Mesodermal cell (in vitro differentiated cells): ENCODE measurements around the gene ARHGAP45.

Experiments
- H3K27ac ChIP-seq: 2 replicates; pipeline ENCODE4 v1.7.0; 2013; ENCODE audit warnings: mild to moderate bottlenecking, low read depth, low read length, moderate library complexity; ENCODE audit not compliant: severe bottlenecking
- H3K36me3 ChIP-seq: 2 replicates; pipeline ENCODE4 v1.7.1; 2013; ENCODE audit warnings: mild to moderate bottlenecking, low read length, moderate library complexity; ENCODE audit not compliant: control insufficient read depth, insufficient read depth
- H3K4me1 ChIP-seq: one replicate; pipeline ENCODE4 v1.7.1; 2013; ENCODE audit warnings: mild to moderate bottlenecking, low read length; ENCODE audit not compliant: insufficient read depth, control insufficient read depth, poor library complexity, severe bottlenecking
- H3K4me3 ChIP-seq: 2 replicates; pipeline ENCODE4 v1.7.0; 2013; ENCODE audit warnings: low read length, control low read depth, mild to moderate bottlenecking; ENCODE audit not compliant: insufficient read depth, poor library complexity, severe bottlenecking; ENCODE audit errors: extremely low read depth
- H3K9me3 ChIP-seq: 2 replicates; pipeline ENCODE4 v1.7.1; 2013; ENCODE audit warnings: mild to moderate bottlenecking, low read length, moderate library complexity; ENCODE audit not compliant: control insufficient read depth
- WGBS, 2 experiments: methylation state at CpG; one replicate each; pipeline ENCODE4 v1.1.5; 2013; ENCODE audit warnings: missing lambda C conversion rate in 2 of 2; ENCODE audit not compliant: insufficient coverage in 2 of 2; 5-methylcytosine and 5-hydroxymethylcytosine counted together

ARHGAP45 gene

GRCh38 chr19:1104311-1105007 is 37.5 kb downstream of the ARHGAP45 start:
- peaks cover 21% of the 10 kb centered on the region for H3K36me3 ChIP-seq
- peaks cover 25% of the 10 kb centered on the region for H3K4me1 ChIP-seq
- H3K27ac ChIP-seq, result peak overlapping the region; percentile 95
- H3K9me3 ChIP-seq, result peaks cover 4% of the 10 kb centered on the region
- 0% methylated on average over 53 to 78 of the region's 93 CpGs for WGBS, 2 experiments
- H3K4me3 ChIP-seq, result peak overlapping the region; percentile 74

GRCh38 chr19:1105008-1105872 is 38.3 kb downstream of the ARHGAP45 start:
- H3K4me3 ChIP-seq, result peak overlapping the region; percentile 74
- 41 to 45% methylated on average over 63 to 68 of the region's 69 CpGs for WGBS, 2 experiments
- H3K4me1 ChIP-seq, result peaks cover 25% of the 10 kb centered on the region
- H3K27ac ChIP-seq, result peak overlapping the region; percentile 95
- peaks cover 3% of the 10 kb centered on the region for H3K9me3 ChIP-seq
- H3K36me3 ChIP-seq, result peaks cover 24% of the 10 kb centered on the region

GRCh38 chr19:1105873-1106840 is 39.2 kb downstream of the ARHGAP45 start:
- Histone ChIP-seq H3K4me3 (no peak overlapping the region), H3K4me1 (peaks cover 23% of the 10 kb centered on the region)

GRCh38 chr19:1106841-1107660 is 40.1 kb downstream of the ARHGAP45 start:
- peaks cover 19% of the 10 kb centered on the region for H3K4me1 ChIP-seq
- peaks cover 33% of the 10 kb centered on the region for H3K36me3 ChIP-seq
- WGBS, 2 experiments, result 84 to 86% methylated on average over 12 to 14 of the region's 17 CpGs
- no peak overlapping the region for H3K4me3 ChIP-seq
- no peaks in the 10 kb centered on the region for H3K9me3 ChIP-seq
- H3K27ac ChIP-seq, result peak overlapping the region; percentile 16

More at GRCh38 chr19:1105873-1106840, 39.2 kb downstream of the ARHGAP45 start:
- Histone ChIP-seq H3K27ac (no peak overlapping the region), H3K9me3 (no peaks in the 10 kb centered on the region), H3K36me3 (peaks cover 29% of the 10 kb centered on the region)
- WGBS, 2 experiments, result 95 to 98% methylated on average over 20 to 27 of the region's 32 CpGs

GRCh38 chr19:1107661-1108261 is 40.8 kb downstream of the ARHGAP45 start:
- Histone ChIP-seq H3K27ac (peak overlapping the region; percentile 16), H3K36me3 (peaks cover 40% of the 10 kb centered on the region), H3K4me1 (peaks cover 15% of the 10 kb centered on the region), H3K4me3 (no peak overlapping the region), H3K9me3 (no peaks in the 10 kb centered on the region)
- WGBS, 2 experiments, result 94 to 95% methylated on average over 16 to 23 of the region's 25 CpGs

GRCh38 chr19:1108291-1109031 is 41.5 kb downstream of the ARHGAP45 start:
- peaks cover 43% of the 10 kb centered on the region for H3K36me3 ChIP-seq
- H3K9me3 ChIP-seq, result no peaks in the 10 kb centered on the region
- WGBS, 2 experiments, result 95 to 98% methylated on average over 63 to 84 of the region's 89 CpGs
- peaks cover 12% of the 10 kb centered on the region for H3K4me1 ChIP-seq
- no peak overlapping the region for H3K27ac ChIP-seq
- no peak overlapping the region for H3K4me3 ChIP-seq

GRCh38 chr19:1109032-1109551 is 42.1 kb downstream of the ARHGAP45 start:
- Histone ChIP-seq H3K36me3 (peaks cover 46% of the 10 kb centered on the region), H3K4me3 (no peak overlapping the region), H3K4me1 (peaks cover 18% of the 10 kb centered on the region), H3K27ac (no peak overlapping the region), H3K9me3 (no peaks in the 10 kb centered on the region)
- 95 to 97% methylated on average over 25 to 45 of the region's 48 CpGs for WGBS, 2 experiments

- no peak overlapping the region for H3K27ac ChIP-seq
- H3K36me3 ChIP-seq, result peaks cover 50% of the 10 kb centered on the region
- 96 to 97% methylated on average over 39 to 54 of the region's 54 CpGs for WGBS, 2 experiments
- H3K9me3 ChIP-seq, result no peaks in the 10 kb centered on the region
- peaks cover 18% of the 10 kb centered on the region for H3K4me1 ChIP-seq
- H3K4me3 ChIP-seq, result no peak overlapping the region
These were observed 43.0 kb downstream of the ARHGAP45 start for GRCh38 chr19:1109697-1110671.
